Caco-2 (cell line): Measurements from ENCODE around the gene METTL21A. TPM values are rescaled to one million over a fixed set of nuclear protein-coding genes. Genes with fewer than 3 reads are reported as not detected.

Experiments
- BruUV-seq: library from RNA; stranded (reverse); fragments of 400-500 nt; replicated peaks from 2 replicates; lab custom pipeline; 2021; lab: Mats Ljungman, UMichigan
- CTCF ChIA-PET: fragments of 300-600 bp; sonication (Branson Sonifier 250); formaldehyde crosslinking; loops from one replicate; lab custom pipeline; 2022; ENCODE audit warnings: antibody characterized with exemption; lab: Charles Lee
- POLR2A ChIA-PET: fragments of 300-600 bp; sonication (Branson Sonifier 250); formaldehyde crosslinking; loops from one replicate; lab custom pipeline; 2022; ENCODE audit warnings: antibody characterized with exemption; lab: Charles Lee
- DNase-seq, 2 experiments: peaks; one replicate each; pipeline versions ENCODE4 v3.0.0 to v3.0.0-alpha.2; 2020 to 2022
- H3K27me3 ChIP-seq: replicated peaks from 2 replicates; pipeline ENCODE4 v1.6.0; 2011; ENCODE audit warnings: low read length; ENCODE audit not compliant: control insufficient read depth, insufficient read depth
- H3K36me3 ChIP-seq: 2 replicates; pipeline ENCODE4 v1.5.1; 2011; ENCODE audit warnings: low read length; ENCODE audit not compliant: control insufficient read depth, insufficient read depth
- H3K4me1 ChIP-seq: fragments of 250-450 bp; sonication (Bioruptor Pico); 2 replicates; pipeline ENCODE4 v1.5.1; 2020; ENCODE audit warnings: mild to moderate bottlenecking
- H3K4me3 ChIP-seq: 2 replicates; pipeline ENCODE4 v1.5.1; 2011; ENCODE audit warnings: low read depth, mild to moderate bottlenecking, control low read depth, low read length
- H3K9me3 ChIP-seq: fragments of 250-450 bp; sonication (Bioruptor Pico); 2 replicates; pipeline ENCODE4 v1.5.1; 2020; ENCODE audit warnings: mild to moderate bottlenecking, moderate library complexity
- H3K27ac Mint-ChIP-seq: one replicate; pipeline ENCODE4 v1.8.0; 2022; ENCODE audit warnings: mixed read lengths; ENCODE audit not compliant: unreplicated experiment
- H3K27me3 Mint-ChIP-seq: one replicate; pipeline ENCODE4 v1.8.0; 2022; ENCODE audit warnings: mixed read lengths; ENCODE audit not compliant: insufficient read depth, unreplicated experiment
- H3K36me3 Mint-ChIP-seq: one replicate; pipeline ENCODE4 v1.8.0; 2022; ENCODE audit warnings: mild to moderate bottlenecking, mixed read lengths; ENCODE audit not compliant: insufficient read depth, unreplicated experiment
- H3K4me1 Mint-ChIP-seq: one replicate; pipeline ENCODE4 v1.8.0; 2022; ENCODE audit warnings: low read depth, mixed read lengths; ENCODE audit not compliant: unreplicated experiment
- H3K4me3 Mint-ChIP-seq: one replicate; pipeline ENCODE4 v1.8.0; 2022; ENCODE audit warnings: mild to moderate bottlenecking, moderate library complexity, mixed read lengths; ENCODE audit not compliant: unreplicated experiment
- H3K9me3 Mint-ChIP-seq: one replicate; pipeline ENCODE4 v1.8.0; 2022; ENCODE audit warnings: mixed read lengths; ENCODE audit not compliant: unreplicated experiment
- CTCF ChIP-seq, 2 experiments: fragments of 200-600 bp in 1 of 2; IDR thresholded peaks; 1 replicate in 1 of 2; 2 replicates in 1 of 2; pipeline versions ENCODE4 v1.5.1 to v1.8.0; 2011 to 2022; ENCODE audit warnings: antibody characterized with exemption in 1 of 2, control low read depth in 1 of 2, inconsistent platforms in 1 of 2, low read depth in 1 of 2, low read length in 1 of 2, mild to moderate bottlenecking in 1 of 2, moderate library complexity in 1 of 2; ENCODE audit not compliant: insufficient read depth in 1 of 2, severe bottlenecking in 1 of 2, unreplicated experiment in 1 of 2
- intact Hi-C: fragments of 100-400 bp; cut with micrococcal nuclease; formaldehyde crosslinking; loops from one replicate; pipeline ENCODE4 v1.10.0; 2022; ENCODE audit not compliant: unreplicated experiment
- total RNA-seq: library from RNA; stranded (reverse); gene quantifications from 2 replicates; pipeline ENCODE4 v1.2.3, GENCODE V29; 2022

Gene METTL21A
- total RNA-seq, 1 experiment from 2014 or later, result 31.0 TPM

DNA sequence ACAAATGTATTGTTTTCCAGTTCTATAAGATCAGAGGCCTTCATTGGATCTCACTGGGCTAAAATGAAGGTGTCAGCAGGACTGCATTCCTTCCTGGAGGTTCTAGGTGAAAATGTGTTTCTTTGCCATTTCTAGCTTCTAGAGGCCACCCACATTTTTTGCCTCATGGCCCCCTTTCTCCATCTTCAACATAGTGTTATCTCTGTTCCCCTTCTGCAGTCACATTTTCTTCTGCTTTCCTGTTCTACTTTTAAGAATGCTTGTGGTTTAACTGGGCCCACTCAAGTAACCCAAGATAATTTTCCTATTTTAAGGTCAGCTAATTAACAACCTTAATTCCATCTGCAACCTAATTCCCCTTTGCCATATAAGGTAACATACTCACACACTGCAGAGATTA, 36.1 kb downstream of the METTL21A start:
- Mint-ChIP-seq H3K4me3 (no peak overlapping the region), H3K27me3 (no peaks in the 10 kb centered on the region), H3K36me3 (peaks cover 73% of the 10 kb centered on the region), H3K27ac (no peak overlapping the region), H3K4me1 (no peaks in the 10 kb centered on the region), H3K9me3 (peaks cover 15% of the 10 kb centered on the region)
- DNase-seq, result no peak
- BruUV-seq, result no TSS peak
- ChIA-PET CTCF (interaction anchor here (0.6 kb wide), 1 partner anchor 132 kb away, joined by 3 read pairs; no protein-coding TSS in a partner anchor), POLR2A (no interaction called here)
- Histone ChIP-seq H3K4me1 (no peaks in the 10 kb centered on the region), H3K36me3 (peaks cover 4% of the 10 kb centered on the region; the same call in 1 of the 2 replicates), H3K9me3 (peaks cover 11% of the 10 kb centered on the region), H3K27me3 (no peaks in the 10 kb centered on the region), H3K4me3 (no peak overlapping the region)
- intact Hi-C loops, result no loop called here
- no peak for TF ChIP-seq CTCF (IDR thresholded peaks at IDR 0.05; ENCODE audit: insufficient read depth in 1 of 2, low read depth in 1 of 2, low read length in 1 of 2, severe bottlenecking in 1 of 2, unreplicated experiment in 1 of 2)

DNA sequence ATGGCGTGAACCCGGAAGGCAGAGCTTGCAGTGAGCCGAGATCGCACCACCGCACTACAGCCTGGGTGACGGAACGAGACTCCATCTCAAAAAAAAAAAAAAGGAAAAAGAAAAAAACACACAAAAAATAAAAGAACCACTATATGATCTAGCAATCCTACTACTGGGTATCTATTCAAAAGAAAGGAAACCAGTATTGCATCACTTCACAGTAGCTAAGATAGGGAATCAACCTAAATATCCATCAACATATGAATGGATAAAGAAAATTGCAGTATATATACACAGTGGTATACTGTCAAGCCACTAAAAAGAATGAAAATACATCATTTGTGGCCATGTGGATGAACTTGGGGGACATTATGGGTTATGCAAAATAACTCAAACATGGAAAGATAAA, 37.9 kb downstream of the METTL21A start:
- Mint-ChIP-seq H3K9me3 (peaks cover 5% of the 10 kb centered on the region), H3K27ac (no peak overlapping the region), H3K4me1 (no peaks in the 10 kb centered on the region), H3K36me3 (peaks cover 68% of the 10 kb centered on the region), H3K27me3 (no peaks in the 10 kb centered on the region), H3K4me3 (no peak overlapping the region)
- POLR2A ChIA-PET, result no interaction called here
- CTCF ChIA-PET, result no interaction called here
- Histone ChIP-seq H3K9me3 (peaks cover 11% of the 10 kb centered on the region), H3K27me3 (no peaks in the 10 kb centered on the region), H3K36me3 (peaks cover 4% of the 10 kb centered on the region; the same call in 1 of the 2 replicates), H3K4me3 (no peak overlapping the region), H3K4me1 (no peaks in the 10 kb centered on the region)
- intact Hi-C loops, result no loop called here
- BruUV-seq, result no TSS peak
- no peak for DNase-seq
- TF ChIP-seq CTCF (IDR thresholded peaks at IDR 0.05; ENCODE audit: insufficient read depth in 1 of 2, low read depth in 1 of 2, low read length in 1 of 2, severe bottlenecking in 1 of 2, unreplicated experiment in 1 of 2), result no peak

DNA sequence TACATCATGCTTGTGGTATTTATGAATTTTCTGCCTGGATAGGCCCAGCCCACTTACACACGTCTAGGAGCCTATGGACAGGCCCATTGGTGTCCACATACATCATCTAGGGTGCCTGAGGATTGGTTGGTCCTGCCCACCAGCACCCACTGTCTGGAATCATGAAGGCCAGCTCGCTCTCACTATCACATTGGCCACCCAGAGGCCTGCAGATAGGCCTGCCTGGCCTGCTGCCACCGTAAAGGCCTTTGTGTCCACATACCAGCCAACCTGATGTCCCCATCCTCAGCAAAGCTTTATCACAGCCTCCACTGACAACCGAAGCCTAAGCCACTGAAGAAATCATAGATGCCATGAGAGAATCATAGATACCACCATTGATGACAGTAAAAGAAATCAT, 40.2 kb downstream of the METTL21A start:
- Histone ChIP-seq H3K9me3 (no peaks in the 10 kb centered on the region), H3K27me3 (no peaks in the 10 kb centered on the region), H3K36me3 (0 out of 2 replicates have a peak, but pooled peaks cover 4% of the 10 kb centered on the region), H3K4me1 (no peaks in the 10 kb centered on the region), H3K4me3 (no peak overlapping the region)
- BruUV-seq, result no TSS peak
- Mint-ChIP-seq H3K36me3 (peaks cover 58% of the 10 kb centered on the region), H3K27me3 (no peaks in the 10 kb centered on the region), H3K27ac (no peak overlapping the region), H3K4me3 (no peak overlapping the region), H3K9me3 (no peaks in the 10 kb centered on the region), H3K4me1 (no peaks in the 10 kb centered on the region)
- no peak for DNase-seq
- ChIA-PET POLR2A (no interaction called here), CTCF (no interaction called here)
- TF ChIP-seq CTCF (IDR thresholded peaks at IDR 0.05; ENCODE audit: insufficient read depth in 1 of 2, low read depth in 1 of 2, low read length in 1 of 2, severe bottlenecking in 1 of 2, unreplicated experiment in 1 of 2), result no peak
- intact Hi-C loops, result no loop called here
